ENCODE results near the gene BLTP2. TPM values are rescaled to one million over a fixed set of nuclear protein-coding genes. Genes with fewer than 3 reads are reported as not detected.
A peak's percentile ranks its signal among the peaks of the same experiment; 100 is the strongest.

BLTP2 gene
- polyA plus RNA-seq, 3 donors: 46.8 to 69.2 (median 53.2) TPM

DNA sequence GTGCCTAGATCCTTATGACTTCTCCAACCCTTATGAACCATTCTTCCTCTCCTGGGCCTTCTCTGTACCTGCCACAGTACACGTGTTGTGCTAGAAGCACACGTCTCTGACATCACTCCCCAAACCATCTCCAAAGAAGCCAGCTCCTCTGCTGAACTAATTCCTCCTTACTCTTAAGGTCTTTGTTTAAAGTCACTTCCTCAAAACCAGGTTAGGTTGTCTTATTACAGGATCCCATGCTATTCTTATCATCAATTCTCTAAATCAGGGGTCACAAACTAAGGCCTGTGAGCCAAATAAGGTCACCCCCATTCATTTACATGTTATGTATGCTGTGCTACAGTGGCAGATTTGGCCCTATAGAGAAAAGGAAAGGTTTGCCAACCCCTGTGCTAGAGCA is 21.0 kb upstream of the BLTP2 start:
- H3K36me3 Mint-ChIP-seq: peaks cover 31 to 36% of the 10 kb centered on the region in 2 donors
- H3K27me3 Mint-ChIP-seq (ENCODE audit: low read depth in 3 of 3): peaks cover 0 to 2% (median 0%) of the 10 kb centered on the region in 3 donors
- WGBS (ENCODE audit: insufficient coverage): 78% methylated on average over 2 of the region's 2 CpGs
- Histone ChIP-seq H2AFZ (ENCODE audit: insufficient read depth, low read depth, low read length, poor library complexity, severe bottlenecking) (no peak overlapping the region), H3K36me3 (replicated peaks in 1 of 2; ENCODE audit: control insufficient read depth in 1 of 2, insufficient read depth in 2 of 2, low read length in 2 of 2) (peaks cover 27 to 57% of the 10 kb centered on the region in 2 donors), H3K9ac (ENCODE audit: insufficient read depth, low read length, poor library complexity, severe bottlenecking) (no peak overlapping the region), H3K27ac (ENCODE audit: low read depth in 1 of 2, low read length in 2 of 2) (peak overlapping the region in 1 of 2 donors; percentile 44), H3K4me1 (ENCODE audit: control insufficient read depth in 1 of 2, insufficient read depth in 2 of 2, low read length in 2 of 2) (peaks cover 15 to 16% of the 10 kb centered on the region in 2 donors), H3K4me3 (replicated peaks in 1 of 3; ENCODE audit: low read depth in 2 of 3, low read length in 3 of 3) (no peak overlapping the region), H3K4me2 (replicated peaks; ENCODE audit: extremely low read depth, low read length, poor library complexity, severe bottlenecking) (no peak overlapping the region), H3K9me3 (replicated peaks in 1 of 2; ENCODE audit: control insufficient read depth in 1 of 2, insufficient read depth in 1 of 2, low read length in 2 of 2) (no peaks in the 10 kb centered on the region), H3K79me2 (ENCODE audit: insufficient read depth, low read length) (peaks cover 80% of the 10 kb centered on the region), H3K27me3 (ENCODE audit: control insufficient read depth in 2 of 2, insufficient read depth in 2 of 2, low read length in 2 of 2) (no peaks in the 10 kb centered on the region), H4K20me1 (ENCODE audit: insufficient read depth, low read length) (peaks cover 57% of the 10 kb centered on the region)
- intact Hi-C loops (cut with micrococcal nuclease): no loop called here
- peaks cover 27% of the 10 kb centered on the region for H3K4me1 Mint-ChIP-seq
- no peak for DNase-seq
- peak overlapping the region; percentile 26 to 89 (median 70) for H3K27ac Mint-ChIP-seq
- TF ChIP-seq, protein P1, sequence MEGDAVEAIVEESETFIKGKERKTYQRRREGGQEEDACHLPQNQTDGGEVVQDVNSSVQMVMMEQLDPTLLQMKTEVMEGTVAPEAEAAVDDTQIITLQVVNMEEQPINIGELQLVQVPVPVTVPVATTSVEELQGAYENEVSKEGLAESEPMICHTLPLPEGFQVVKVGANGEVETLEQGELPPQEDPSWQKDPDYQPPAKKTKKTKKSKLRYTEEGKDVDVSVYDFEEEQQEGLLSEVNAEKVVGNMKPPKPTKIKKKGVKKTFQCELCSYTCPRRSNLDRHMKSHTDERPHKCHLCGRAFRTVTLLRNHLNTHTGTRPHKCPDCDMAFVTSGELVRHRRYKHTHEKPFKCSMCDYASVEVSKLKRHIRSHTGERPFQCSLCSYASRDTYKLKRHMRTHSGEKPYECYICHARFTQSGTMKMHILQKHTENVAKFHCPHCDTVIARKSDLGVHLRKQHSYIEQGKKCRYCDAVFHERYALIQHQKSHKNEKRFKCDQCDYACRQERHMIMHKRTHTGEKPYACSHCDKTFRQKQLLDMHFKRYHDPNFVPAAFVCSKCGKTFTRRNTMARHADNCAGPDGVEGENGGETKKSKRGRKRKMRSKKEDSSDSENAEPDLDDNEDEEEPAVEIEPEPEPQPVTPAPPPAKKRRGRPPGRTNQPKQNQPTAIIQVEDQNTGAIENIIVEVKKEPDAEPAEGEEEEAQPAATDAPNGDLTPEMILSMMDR (IDR thresholded peaks at IDR 0.05): no peak
- peaks cover 0 to 2% (median 0%) of the 10 kb centered on the region in 7 donors for H3K9me3 Mint-ChIP-seq
- H3K4me3 Mint-ChIP-seq: no peak overlapping the region

- Mint-ChIP-seq H3K4me3 (peak overlapping the region in 1 of 2 donors; percentile 99), H3K36me3 (peaks cover 38 to 41% of the 10 kb centered on the region in 2 donors), H3K27ac (peak overlapping the region in 6 of 7 donors; percentile 19 to 100 (median 75)), H3K27me3 (ENCODE audit: low read depth in 3 of 3) (peaks cover 0 to 2% (median 0%) of the 10 kb centered on the region in 3 donors), H3K9me3 (peaks cover 0 to 7% (median 2%) of the 10 kb centered on the region in 7 donors), H3K4me1 (peaks cover 37% of the 10 kb centered on the region)
- H3K4me1 ChIP-seq (ENCODE audit: control insufficient read depth in 1 of 2, insufficient read depth in 2 of 2, low read length in 2 of 2): peaks cover 19 to 24% of the 10 kb centered on the region in 2 donors
- no peaks in the 10 kb centered on the region for H3K9me3 ChIP-seq (replicated peaks in 1 of 2; ENCODE audit: control insufficient read depth in 1 of 2, insufficient read depth in 1 of 2, low read length in 2 of 2)
- H3K4me2 ChIP-seq (replicated peaks; ENCODE audit: extremely low read depth, low read length, poor library complexity, severe bottlenecking): no peak overlapping the region
- H3K79me2 ChIP-seq (ENCODE audit: insufficient read depth, low read length): peaks cover 93% of the 10 kb centered on the region
- no peak overlapping the region for H3K4me3 ChIP-seq (replicated peaks in 1 of 3; ENCODE audit: low read depth in 2 of 3, low read length in 3 of 3)
- H2AFZ ChIP-seq (ENCODE audit: insufficient read depth, low read depth, low read length, poor library complexity, severe bottlenecking): no peak overlapping the region
- H4K20me1 ChIP-seq (ENCODE audit: insufficient read depth, low read length): peaks cover 42% of the 10 kb centered on the region
- no peaks in the 10 kb centered on the region for H3K27me3 ChIP-seq (ENCODE audit: control insufficient read depth in 2 of 2, insufficient read depth in 2 of 2, low read length in 2 of 2)
- TF ChIP-seq, protein P1 (IDR thresholded peaks at IDR 0.05): no peak
- no peak for DNase-seq
- peak overlapping the region in 1 of 2 donors; percentile 99 for H3K27ac ChIP-seq (ENCODE audit: low read depth in 1 of 2, low read length in 2 of 2)
- H3K9ac ChIP-seq (ENCODE audit: insufficient read depth, low read length, poor library complexity, severe bottlenecking): no peak overlapping the region
- peaks cover 25 to 45% of the 10 kb centered on the region in 2 donors for H3K36me3 ChIP-seq (replicated peaks in 1 of 2; ENCODE audit: control insufficient read depth in 1 of 2, insufficient read depth in 2 of 2, low read length in 2 of 2)
- intact Hi-C loops (cut with micrococcal nuclease): loop anchor here in 1 of 2 donors (2.0 to 5.0 kb wide), 2 partner anchors 19 to 54 kb away; partner anchors contain the start of genes BLTP2, RAB34 and RPL23A
These were observed 18.8 kb upstream of the BLTP2 start for GRCh38 chr17:28663723-28664122.
